ENCODE data around the gene GRK3.

Gene GRK3

DNA sequence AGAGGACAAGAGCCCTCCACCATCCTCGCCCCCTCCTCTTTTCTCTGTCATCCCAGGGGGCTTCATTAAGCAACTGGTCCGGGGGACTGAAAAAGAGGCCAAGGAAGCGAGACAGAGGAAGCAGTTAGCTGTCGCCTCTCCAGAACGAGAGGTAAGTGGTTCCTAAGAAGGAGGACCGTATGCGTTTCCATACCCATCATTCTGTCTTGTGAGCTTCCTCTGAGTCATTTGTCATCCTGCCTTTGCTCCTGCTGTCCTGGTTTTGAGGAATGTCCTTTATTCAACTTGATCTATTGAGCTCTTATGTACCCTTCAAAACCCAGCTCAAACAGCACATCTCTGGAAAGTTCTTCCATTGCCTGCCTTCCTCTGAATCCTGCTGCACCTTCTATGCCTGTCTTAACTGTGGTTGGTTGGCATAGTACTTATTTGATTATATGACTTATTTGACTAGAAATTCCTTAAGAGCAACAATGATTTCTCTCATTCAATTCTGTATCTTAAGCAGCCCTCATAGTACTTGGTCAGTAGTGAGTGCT lies 198.8 kb downstream of the GRK3 start:
- DNase-seq: no peak

DNA sequence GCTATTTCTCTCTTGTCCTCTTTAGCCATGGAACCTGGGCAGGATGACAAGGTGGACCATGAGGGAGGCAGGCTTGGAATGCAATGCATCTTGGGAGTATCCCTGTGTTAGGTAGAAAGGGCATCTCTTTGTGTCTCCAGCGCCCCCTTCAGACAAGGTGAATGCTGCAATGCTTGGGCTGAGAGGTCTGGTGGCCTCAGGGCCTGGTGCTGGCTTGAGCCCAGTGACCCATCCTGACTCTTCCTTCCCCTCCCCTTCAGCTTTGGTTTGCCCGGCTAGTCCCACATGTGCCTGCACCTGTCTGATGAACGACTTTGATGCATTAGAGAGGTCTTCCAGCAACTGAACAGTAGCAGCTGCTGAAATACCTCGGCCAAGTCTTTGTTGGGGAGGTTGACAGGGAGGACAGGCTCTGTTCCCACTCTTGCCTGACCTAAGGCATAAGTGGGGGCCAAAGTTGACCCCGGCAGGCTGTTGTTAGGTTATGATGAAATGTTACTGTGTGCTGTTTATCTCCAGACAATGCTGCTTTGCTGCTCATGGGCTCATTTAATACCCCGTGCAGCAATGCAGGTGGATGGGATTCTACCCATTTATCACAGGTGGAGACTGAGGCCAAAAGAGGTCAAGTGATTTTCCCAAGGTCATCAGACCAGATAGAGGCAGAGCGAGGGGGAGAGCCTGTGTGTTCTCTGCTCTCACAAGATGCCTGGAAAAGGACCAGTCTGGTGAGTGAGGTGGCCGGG lies 200.0 kb downstream of the GRK3 start:
- DNase-seq: no peak

DNA sequence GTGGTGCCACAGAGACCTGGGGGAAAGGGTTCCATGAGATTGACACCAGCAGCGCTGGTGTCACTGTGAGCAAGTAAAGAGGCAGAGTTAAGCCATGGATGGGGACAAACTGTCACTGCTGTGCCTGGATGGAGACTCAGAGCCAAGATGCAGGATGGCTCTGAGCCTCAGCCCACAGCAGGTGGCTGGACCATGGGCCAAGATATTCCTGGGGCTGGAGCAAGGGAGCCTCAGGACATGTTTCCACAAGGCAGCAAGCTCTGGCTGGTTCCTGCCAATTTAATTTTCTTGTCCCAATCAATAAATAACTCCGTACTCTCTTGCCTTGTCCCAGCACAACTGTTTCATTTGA lies 200.5 kb downstream of the GRK3 start:
- no peak for DNase-seq

DNA sequence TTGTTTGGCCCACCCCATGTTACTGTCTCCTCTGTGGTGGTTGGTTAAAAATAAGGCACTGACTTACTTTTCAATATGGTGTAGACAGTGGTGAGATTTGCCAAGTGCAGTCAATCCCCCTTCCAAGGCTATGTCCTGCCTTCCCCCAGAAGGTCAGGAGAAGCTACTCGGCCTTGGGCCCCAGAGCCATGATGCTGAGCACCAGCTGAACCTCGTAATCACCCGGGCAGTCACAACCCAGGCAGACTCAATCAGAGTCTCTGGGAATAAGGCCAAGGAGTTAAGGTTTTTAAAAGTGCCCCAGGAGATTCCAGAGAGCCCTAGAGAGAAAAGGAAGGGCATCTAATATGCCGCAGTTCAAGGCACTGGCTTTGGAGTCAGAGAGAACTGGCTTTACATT lies 201.3 kb downstream of the GRK3 start:
- no peak for DNase-seq

DNA sequence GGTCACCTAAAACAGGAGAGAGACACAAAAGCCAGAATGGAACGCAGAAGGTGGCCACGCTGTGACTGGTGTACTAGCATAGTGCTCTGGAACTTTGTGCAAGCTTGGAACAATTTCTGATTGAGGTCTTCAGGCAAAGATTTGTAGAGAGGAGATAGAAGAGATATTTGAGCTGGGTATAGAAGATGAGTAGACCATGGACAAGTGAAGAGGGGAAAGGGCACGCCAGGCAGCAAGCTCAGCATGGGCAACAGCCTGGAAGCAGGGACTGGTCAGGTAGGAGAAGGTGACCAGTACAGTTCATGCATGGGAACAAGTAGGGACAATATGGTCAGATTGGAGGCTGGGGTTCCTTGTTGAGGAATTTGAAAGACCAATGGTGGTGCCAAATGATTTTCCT lies 201.9 kb downstream of the GRK3 start:
- no peak for DNase-seq

DNA sequence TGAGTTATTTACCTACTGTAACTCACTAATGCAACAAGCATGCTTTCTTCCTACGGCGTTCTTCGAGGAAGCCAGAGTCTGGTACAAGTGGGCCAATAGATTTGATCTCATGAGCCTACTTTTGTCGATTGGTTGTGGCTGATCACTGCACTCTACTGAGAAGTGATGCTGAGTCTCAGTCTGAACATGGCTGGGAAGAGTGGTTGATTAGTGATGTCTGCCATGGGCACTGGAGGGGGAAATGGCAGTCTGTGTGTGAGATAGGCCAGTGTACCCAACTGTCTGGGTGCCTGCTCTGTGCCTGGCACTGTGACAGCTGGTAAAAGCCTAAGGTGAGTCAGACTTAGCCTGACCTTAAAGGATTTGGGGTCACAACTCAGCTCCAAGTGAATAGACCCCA lies 205.9 kb downstream of the GRK3 start:
- DNase-seq: no peak

DNA sequence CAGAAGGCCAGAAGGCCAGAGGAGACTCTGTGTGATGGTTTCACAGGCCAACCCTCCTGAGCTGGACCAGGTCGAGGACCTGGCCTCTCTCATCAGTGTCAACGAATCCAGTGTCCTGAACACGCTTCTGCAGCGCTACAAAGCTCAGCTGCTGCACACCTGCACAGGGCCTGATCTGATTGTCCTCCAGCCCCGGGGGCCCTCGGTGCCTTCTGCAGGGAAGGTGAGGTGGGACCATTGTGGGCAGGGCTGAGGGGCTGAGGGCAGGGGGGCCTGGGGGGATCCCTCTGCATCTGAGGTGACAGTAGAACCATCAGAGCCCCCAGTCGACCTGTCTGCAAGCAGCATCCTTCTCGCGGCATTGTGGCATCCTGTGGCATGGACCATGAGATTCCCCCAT lies 207.8 kb downstream of the GRK3 start:
- DNase-seq: no peak

DNA sequence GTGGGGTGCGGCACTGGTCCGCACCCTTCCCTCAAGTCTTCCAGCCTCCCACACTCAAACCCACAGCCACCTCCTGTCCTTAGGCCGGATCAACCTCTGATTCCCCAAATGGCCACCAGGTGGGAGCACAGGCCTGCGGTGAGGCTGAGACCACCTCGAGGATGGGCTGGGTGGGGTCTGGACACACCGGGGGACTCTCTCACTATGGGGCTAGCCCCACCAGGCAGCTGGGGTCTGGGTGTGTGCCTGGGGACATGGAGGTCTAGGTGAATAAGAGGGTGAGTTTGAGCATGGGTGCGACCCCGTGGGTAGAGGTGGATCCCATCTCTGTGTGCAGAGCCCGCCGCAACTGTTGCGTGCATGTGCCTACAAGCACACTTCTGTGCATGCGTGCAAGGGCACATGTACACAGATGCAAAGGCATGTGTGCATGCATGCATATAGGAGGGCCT lies 210.1 kb downstream of the GRK3 start:
- no peak for DNase-seq

DNA sequence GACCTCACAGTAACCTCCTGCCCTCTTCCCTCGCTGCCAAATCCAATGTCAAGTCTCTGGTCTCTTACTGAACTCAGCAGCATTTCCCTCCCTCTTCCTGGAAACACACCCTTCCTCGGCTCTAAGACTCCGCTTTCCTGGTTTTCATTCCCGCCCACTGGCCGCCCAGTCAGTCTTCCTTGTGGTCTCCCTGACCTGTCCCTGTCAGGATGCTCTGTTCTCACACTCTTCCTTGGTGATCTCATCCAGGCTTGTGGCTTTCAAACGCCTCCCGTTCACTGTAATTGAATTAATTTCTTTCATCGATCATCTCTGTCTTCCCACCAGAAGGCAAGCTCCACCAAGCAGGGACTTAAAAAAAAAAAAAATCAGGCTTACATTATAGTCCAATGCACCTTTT lies 211.1 kb downstream of the GRK3 start:
- no peak for DNase-seq

DNA sequence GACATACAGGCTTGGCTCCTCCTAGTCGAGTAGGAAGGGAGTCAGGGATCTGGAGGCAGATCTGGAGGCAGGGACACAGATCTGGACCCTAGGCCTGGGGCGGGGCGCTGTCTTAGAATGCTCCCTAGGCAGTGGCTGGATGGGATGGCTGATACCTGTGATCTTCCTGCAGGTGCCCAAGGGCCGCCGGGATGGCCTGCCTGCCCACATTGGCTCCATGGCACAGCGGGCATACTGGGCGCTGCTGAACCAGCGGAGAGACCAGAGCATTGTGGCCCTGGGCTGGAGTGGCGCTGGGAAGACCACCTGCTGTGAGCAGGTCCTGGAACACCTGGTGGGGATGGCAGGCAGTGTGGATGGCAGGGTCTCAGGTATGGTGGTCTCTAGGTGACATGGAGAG lies 212.9 kb downstream of the GRK3 start:
- DNase-seq: no peak

DNA sequence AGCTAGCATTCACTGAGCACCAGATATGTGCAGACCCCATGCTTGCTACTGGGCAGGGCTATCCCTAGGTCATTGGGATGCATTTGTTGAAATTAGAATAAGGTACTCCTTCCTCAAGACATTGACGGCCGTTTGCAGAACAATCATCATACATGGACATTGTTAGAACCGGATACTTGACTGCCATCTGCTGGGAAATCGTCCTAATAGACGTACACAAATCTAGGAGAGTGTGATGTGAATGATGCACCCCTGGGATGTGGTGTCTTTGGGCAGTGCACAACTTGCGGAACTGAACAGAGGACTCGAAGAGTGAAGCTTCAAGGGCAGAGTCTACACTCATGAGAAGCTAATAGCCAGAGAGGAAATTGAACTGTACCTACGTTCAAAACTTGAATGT lies 213.4 kb downstream of the GRK3 start:
- DNase-seq: no peak
